Choroid plexus epithelial cell (primary cell): ENCODE data around the gene RPL26.
"Not testable (repeated sequence)": the region's sequence is repeated elsewhere in the genome, so short reads cannot be mapped to it uniquely, and the experiment has no call there.

Source experiments
- DNase-seq: peaks from one replicate; pipeline ENCODE4 v3.0.0-alpha.2; 2010; ENCODE audit warnings: low read depth
- H3K4me3 ChIP-seq: 2 replicates; pipeline ENCODE4 v1.5.1; 2011; ENCODE audit warnings: low read depth, mild to moderate bottlenecking, control low read depth, low read length, moderate library complexity
- CTCF ChIP-seq: conservative IDR thresholded peaks from 2 replicates; pipeline ENCODE4 v1.5.1; 2011; ENCODE audit warnings: low read depth, mild to moderate bottlenecking, control low read depth, inconsistent platforms, low read length, moderate library complexity

The RPL26 gene

GRCh38 chr17:8357910-8358309 is 25.1 kb downstream of the RPL26 start:
- no peak for TF ChIP-seq CTCF
- no peak overlapping the region for H3K4me3 ChIP-seq
- no peak for DNase-seq

- H3K4me3 ChIP-seq, result no peak overlapping the region
- no peak for DNase-seq
- no peak for TF ChIP-seq CTCF
Observed at GRCh38 chr17:8354236-8354635, 28.8 kb downstream of the RPL26 start.

GRCh38 chr17:8353736-8354135 is 29.3 kb downstream of the RPL26 start:
- no peak overlapping the region for H3K4me3 ChIP-seq
- TF ChIP-seq CTCF, result no peak
- no peak for DNase-seq

- no peak for TF ChIP-seq CTCF
Observed at GRCh38 chr17:8350339-8350738, 32.7 kb downstream of the RPL26 start.

GRCh38 chr17:8347001-8347400 is 36.0 kb downstream of the RPL26 start:
- not testable (repeated sequence) for DNase-seq, H3K4me3 ChIP-seq

More at GRCh38 chr17:8350339-8350738, 32.7 kb downstream of the RPL26 start:
- no peak overlapping the region for H3K4me3 ChIP-seq
- no peak for DNase-seq

GRCh38 chr17:8345951-8346665 is 36.9 kb downstream of the RPL26 start:
- no peak for DNase-seq
- no peak overlapping the region for H3K4me3 ChIP-seq
- TF ChIP-seq CTCF, result no peak

- no peak for TF ChIP-seq CTCF
- no peak overlapping the region for H3K4me3 ChIP-seq
- DNase-seq, result no peak
Observed at GRCh38 chr17:8345052-8345690, 37.8 kb downstream of the RPL26 start.
